ENCODE results near the gene PRKG1.

DNA sequence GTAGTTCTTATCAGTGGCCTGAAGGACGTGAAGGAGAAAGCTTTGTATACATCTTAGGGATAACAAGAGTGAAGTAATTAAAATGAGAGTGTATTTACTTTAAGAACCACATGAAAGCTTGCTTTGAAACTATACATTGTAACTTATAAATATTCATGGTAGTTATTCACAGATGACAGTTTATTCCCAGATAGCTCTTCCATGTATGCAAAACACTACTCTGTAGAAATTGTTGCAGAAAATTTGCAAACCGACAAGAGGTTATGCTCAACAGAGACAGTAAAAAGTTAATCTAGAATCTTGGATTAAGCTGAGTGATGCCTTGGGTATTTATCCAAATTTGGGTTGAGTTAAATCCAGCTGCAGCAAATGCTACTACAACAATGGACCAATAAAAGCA, 301.5 kb downstream of the PRKG1 start:
- TF ChIP-seq, protein P1, sequence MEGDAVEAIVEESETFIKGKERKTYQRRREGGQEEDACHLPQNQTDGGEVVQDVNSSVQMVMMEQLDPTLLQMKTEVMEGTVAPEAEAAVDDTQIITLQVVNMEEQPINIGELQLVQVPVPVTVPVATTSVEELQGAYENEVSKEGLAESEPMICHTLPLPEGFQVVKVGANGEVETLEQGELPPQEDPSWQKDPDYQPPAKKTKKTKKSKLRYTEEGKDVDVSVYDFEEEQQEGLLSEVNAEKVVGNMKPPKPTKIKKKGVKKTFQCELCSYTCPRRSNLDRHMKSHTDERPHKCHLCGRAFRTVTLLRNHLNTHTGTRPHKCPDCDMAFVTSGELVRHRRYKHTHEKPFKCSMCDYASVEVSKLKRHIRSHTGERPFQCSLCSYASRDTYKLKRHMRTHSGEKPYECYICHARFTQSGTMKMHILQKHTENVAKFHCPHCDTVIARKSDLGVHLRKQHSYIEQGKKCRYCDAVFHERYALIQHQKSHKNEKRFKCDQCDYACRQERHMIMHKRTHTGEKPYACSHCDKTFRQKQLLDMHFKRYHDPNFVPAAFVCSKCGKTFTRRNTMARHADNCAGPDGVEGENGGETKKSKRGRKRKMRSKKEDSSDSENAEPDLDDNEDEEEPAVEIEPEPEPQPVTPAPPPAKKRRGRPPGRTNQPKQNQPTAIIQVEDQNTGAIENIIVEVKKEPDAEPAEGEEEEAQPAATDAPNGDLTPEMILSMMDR (IDR thresholded peaks at IDR 0.05), result no peak
- no peak for TF ChIP-seq POLR2A (IDR thresholded peaks at IDR 0.05; ENCODE audit: low read depth)
- no peak for TF ChIP-seq POLR2AphosphoS5 (IDR thresholded peaks at IDR 0.05)
- TF ChIP-seq EP300 (IDR thresholded peaks at IDR 0.05), result no peak

Measured in esophagus muscularis mucosa (tissue), 4 donors.